GM12892 (cell line): ENCODE measurements around the gene ENO4.

ENCODE experiments used
- DNase-seq: peaks from one replicate; pipeline ENCODE4 v3.0.0; 2011; ENCODE audit not compliant: insufficient read length
- FAIRE-seq: peaks from 2 replicates; lab custom pipeline; 2011; peaks lifted over from hg19 to GRCh38; lab: Jason Lieb, UNC
- POLR2A ChIP-seq: IDR thresholded peaks from 2 replicates; pipeline ENCODE4 v1.6.1; 2011; ENCODE audit warnings: low read depth, low read length, control low read depth
- POLR2AphosphoS5 ChIP-seq: IDR thresholded peaks from 2 replicates; pipeline ENCODE4 v1.6.1; 2011; ENCODE audit warnings: low read depth, low read length, control low read depth
- TAF1 ChIP-seq: IDR thresholded peaks from 2 replicates; pipeline ENCODE4 v1.6.1; 2011; ENCODE audit warnings: low read depth, mild to moderate bottlenecking, control low read depth, low read length, borderline replicate concordance

Gene ENO4

DNA sequence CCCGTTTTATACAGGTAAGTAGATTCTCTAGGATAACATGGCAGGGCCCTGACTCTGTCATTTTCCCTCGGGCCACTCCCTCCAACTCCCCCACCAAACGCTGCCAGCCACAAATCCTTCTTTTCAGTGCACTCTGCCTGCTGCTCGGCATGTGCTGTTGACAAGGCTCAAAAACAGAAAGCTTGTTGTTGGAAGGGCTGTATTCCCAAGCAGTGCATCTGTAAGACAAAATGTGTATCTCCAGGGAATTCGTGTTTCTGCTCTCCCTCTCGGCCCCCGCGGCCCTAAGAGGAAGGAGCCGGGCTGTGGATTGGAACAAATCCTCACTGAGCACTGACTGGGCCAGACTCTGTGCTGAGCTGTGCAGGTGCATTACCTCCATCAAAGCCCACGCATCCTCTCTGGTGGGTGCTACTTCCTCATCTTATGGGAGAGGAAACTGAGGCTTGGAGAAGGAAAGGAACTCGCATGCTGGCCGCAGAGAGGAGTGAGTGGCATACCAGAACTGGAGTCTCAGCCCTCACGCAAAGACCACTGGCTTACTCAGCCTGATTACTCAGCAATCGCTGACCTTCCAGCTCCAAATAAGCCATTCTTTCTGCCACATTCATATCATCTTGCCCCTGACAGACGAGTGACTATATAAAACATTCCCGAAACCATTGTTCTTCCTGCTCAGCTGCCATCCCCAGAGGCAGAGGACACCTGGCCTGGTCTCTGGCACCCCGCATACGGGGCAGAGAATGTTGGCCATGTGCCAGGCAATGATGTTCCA is 33.5 kb upstream of the ENO4 start:
- DNase-seq (no peak), FAIRE-seq (no peak)

DNA sequence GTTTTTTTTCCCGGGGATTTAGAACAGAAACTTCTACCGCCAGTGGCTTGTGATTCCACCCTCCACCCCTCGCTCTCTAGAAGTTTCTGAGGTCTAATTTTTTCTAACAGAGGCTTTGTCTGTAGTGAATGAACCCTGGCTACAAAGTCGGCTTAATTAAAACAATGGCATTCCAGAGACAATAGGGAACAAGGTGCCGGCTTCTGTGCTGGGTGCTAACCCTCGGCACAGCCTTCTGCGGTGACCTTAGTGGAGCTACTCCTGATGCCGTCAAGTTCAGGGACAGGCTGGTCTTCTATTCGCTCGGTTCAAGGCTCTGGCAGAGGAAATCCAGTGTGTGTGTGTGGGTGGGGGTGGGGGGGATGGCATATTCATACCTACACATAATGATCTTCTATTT is 32.1 kb upstream of the ENO4 start:
- no peak for TF ChIP-seq TAF1
- TF ChIP-seq POLR2AphosphoS5, result no peak
- TF ChIP-seq POLR2A, result no peak
- FAIRE-seq (no peak), DNase-seq (no peak)

More for the DNA sequence above, 33.5 kb upstream of the ENO4 start:
- TF ChIP-seq POLR2A (no peak), TAF1 (no peak), POLR2AphosphoS5 (no peak)

DNA sequence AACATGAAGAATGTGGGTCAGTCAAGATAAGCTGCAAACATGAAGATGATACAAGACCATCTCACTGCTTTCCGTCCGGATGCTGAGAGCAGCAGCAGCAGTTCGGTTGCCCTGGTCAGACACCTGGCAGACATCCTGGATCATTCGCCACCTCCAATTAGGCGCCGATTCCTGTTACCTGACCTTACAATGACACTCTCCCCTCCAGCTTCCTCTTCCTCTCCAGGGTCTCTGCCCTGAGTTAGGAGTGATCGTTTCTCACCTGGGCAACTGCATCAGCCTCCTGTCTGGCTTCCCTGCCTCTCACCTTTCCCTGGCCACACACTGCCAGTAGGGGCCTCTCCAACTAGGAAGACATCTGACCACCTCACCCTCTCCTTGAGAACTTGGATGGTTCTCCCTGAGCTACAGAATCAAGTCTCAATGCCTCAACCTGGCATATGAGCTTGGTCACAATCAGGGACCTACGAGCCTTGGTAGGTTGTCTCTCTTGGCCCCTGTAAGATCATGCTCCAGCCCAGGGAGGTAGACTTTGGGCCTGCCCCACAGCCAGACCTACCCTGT is 31.4 kb upstream of the ENO4 start:
- FAIRE-seq (no peak), DNase-seq (no peak)
- no peak for TF ChIP-seq POLR2AphosphoS5
- no peak for TF ChIP-seq TAF1
- no peak for TF ChIP-seq POLR2A

DNA sequence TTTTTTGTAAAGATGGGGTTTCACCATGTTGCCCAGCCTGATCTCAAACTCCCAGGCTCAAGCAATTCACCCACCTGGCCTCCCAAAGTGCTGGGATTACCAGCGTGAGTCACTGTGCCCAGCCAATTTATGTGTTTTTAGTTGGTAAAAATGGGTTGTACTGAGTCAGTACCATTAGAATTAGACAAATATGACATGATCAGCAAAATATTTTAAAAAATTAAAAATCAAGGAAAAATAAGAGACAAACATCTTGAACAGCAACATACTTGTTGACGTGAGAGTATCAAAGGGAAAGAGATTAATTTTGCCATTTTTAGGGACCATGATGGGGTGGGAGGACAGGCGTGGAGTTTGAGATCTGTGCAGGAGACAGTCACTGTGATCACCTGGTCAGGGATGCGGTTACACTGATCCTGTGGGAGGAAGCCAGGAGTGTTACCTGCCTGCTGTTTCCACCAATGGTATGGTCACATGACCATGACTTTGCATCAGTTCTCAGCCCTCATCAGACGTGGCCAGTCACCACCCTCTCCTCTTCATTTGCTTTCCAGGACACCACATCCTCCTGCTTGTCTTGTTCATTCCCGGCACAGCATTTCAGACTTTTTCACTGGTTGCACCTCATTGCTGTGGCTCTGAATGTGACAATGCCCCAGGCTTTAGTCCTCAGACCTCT is 29.2 kb upstream of the ENO4 start:
- FAIRE-seq, result no peak
- no peak for DNase-seq
- no peak for TF ChIP-seq POLR2AphosphoS5
- TF ChIP-seq TAF1, result no peak
- TF ChIP-seq POLR2A, result no peak

DNA sequence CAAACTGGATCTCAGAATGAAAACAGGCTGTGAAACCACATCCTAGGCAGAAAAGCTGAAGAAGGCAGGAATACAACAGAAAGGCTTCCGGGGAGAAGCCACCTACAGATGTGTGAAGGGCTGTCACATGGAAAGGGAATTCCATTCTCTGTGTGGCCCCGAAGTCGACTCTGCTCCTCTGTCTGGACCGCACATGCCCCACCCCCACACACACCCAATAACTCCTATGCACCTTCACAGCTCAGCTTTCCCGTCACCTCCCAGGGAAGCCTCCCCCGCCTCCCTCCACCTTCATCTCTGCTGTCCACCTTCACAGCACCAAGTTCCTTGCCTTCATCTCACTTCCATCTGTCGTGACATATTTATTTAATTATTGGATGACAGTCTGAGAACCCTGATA is 23.4 kb upstream of the ENO4 start:
- FAIRE-seq (no peak), DNase-seq (no peak)
- TF ChIP-seq TAF1 (no peak), POLR2A (no peak), POLR2AphosphoS5 (no peak)

DNA sequence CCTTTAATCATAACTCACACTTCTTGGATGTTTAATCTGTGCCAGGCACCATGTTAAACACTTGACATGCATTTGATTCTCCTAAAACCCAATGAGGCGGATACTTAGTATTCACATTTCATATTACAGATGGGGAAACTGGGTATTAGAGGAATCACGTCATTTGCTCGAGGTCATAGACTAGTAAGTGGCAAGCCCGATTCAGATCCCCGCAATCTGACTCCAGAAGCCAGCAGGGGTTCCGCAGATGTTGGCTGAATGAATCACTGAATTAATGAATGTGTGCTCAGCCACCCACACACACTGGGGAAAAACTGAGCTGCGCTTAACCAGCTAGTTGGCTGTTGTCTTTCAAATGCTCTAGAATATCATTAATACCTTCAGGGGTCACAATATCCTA is 22.5 kb upstream of the ENO4 start:
- TF ChIP-seq POLR2A, result no peak
- no peak for TF ChIP-seq TAF1
- no peak for TF ChIP-seq POLR2AphosphoS5
- DNase-seq, result no peak
- no peak for FAIRE-seq

DNA sequence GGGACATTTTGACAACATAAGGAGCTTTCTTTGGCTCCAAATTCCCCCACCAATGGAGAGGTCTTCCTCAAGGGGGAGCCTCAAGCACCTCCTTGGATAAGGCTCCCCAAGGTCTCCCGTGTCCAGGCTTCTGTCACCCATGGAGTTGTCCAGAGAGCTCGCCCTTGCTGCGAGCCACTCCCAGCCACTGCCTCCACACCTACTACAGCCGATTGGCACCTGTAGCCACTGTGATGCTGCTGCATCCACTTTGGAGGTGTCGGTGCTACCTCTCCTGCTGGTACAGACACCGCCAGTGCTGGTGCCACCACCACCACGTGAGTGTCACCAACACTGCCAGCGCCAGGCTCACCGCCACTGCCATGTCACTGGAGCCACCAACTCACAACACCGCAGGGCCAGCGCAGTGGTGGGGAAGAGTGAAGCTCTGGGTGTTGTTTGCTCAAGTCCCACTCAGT is 22.1 kb upstream of the ENO4 start:
- FAIRE-seq (no peak), DNase-seq (no peak)

DNA sequence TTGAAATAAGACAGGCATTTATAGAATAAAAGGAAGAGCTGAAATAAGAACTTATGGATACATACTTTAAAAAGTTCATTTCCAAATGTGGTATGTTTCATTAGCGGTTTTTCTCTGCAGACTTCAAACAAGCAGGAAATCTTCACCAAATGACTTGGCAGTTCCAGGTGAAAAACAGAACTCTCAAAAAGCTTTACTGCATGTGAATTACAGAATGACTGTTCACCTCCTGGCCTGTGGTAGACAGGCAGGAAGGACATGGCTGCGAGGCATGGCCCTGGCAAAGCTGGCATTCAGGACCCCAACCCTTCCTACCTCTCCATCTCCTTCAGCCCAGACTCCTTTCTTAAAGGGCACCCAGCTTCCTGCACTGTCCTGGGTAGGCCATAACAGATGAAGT is 21.2 kb upstream of the ENO4 start:
- TF ChIP-seq POLR2AphosphoS5 (no peak), POLR2A (no peak), TAF1 (no peak)
- FAIRE-seq (no peak), DNase-seq (no peak)

More for the DNA sequence above, 22.1 kb upstream of the ENO4 start:
- TF ChIP-seq POLR2A (no peak), TAF1 (no peak), POLR2AphosphoS5 (no peak)

DNA sequence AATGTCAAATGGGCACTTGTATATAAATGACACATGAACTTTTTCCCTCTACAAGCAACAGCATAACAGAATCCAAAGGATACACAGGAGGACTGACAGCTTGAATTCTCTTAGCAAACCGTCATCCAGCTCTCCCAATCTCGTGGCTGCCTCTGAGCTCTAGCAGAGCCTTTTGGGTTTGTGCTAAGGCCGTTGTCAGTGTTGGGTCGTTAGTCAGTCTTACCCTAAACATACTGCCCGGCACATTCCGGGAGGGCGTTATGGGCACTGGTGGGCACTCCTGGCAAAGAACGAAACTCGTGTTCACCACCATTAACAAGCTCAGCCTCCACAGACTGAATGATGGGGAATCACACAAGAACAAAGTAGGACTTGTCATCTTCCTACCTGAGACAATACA is 19.6 kb upstream of the ENO4 start:
- TF ChIP-seq POLR2A (no peak), POLR2AphosphoS5 (no peak), TAF1 (no peak)
- no peak for DNase-seq
- FAIRE-seq, result no peak

DNA sequence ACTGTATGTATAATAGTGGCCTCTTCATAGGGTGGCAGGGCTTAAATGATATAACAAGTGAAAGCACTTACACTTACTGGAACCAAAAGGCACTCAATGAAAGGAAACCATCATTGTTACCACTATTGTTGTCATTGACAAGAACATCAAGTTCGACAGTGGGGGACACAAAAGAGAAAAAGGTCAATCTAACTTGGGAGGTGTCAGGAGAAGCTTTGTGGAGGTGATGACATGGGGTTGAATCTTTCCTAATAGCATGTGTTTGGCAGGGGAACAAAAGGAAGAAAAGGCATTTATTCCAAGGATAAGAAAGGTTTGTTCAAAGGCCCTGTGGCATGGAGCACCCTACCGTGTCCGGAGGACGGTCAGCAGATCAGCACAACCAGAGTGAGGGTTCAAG is 18.2 kb upstream of the ENO4 start:
- no peak for TF ChIP-seq POLR2A
- no peak for TF ChIP-seq POLR2AphosphoS5
- no peak for TF ChIP-seq TAF1
- no peak for FAIRE-seq
- no peak for DNase-seq

DNA sequence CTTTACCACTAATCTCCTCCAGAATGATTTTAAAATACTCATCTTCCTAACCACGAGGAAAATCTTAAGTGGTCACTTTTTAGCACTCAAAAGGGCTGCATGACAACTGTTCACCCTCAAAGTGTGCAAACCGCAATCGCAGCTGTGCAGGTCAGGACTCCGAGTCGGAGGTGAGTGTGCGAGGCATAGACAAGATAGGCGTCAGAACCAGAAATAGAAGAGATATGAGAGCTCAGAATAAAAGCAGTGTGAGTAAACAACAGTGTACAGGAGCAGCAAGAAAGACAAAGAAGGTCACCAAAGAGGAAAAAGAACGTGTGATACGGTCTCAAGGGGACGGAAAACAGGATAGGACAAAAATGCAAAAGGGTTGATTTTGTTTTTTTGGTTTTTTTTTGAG is 17.5 kb upstream of the ENO4 start:
- TF ChIP-seq POLR2AphosphoS5 (no peak), TAF1 (no peak), POLR2A (no peak)
- FAIRE-seq, result no peak
- DNase-seq, result no peak
